Measurements from ENCODE around the gene RSPH3.

The RSPH3 gene

DNA sequence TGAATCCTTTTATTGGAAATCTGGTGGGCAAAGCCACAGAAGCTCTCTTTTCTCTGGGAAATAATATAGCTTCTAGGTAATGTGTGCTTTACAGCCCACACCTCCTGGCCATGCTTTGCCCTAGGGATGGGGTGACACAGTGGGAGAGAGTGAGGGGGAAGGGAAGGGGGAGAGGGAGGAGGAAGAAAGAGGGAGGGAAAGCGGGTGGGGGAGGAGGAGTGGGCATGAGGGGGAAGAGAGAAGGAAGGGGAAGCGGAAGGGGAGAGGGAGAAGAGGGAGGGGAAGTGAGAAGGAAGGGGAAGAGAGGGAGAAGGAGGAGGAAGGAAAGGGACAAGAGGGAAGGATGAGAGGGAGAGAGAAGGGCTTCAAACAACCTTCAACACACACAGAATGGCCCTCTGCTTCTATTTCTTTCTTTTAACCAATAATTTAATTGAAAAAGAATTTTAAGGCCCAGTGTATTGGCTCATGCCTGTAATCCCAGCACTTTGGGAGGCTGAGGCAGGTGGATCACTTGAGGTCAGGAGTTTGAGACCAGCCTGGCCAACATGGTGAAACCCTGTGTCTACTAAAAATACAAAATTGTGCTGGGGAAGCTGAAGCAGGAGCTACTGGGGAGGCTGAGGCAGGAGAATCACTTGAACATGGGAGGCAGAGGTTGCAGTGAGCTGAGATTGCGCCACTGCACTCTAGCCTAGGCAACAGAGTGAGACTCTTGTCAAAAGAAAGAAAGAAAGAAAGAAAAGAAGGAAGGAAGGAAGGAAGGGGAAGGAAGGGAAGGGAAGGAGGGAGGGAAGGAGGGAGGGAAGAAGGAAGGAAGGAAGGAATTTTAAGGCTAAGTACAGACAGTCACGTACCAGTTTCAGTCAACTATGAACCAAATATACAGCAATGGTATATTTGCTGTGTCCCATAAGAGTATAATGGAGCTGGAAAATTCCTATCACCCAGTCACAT, 75.2 kb downstream of the RSPH3 start:
- DNase-seq = no peak

DNA sequence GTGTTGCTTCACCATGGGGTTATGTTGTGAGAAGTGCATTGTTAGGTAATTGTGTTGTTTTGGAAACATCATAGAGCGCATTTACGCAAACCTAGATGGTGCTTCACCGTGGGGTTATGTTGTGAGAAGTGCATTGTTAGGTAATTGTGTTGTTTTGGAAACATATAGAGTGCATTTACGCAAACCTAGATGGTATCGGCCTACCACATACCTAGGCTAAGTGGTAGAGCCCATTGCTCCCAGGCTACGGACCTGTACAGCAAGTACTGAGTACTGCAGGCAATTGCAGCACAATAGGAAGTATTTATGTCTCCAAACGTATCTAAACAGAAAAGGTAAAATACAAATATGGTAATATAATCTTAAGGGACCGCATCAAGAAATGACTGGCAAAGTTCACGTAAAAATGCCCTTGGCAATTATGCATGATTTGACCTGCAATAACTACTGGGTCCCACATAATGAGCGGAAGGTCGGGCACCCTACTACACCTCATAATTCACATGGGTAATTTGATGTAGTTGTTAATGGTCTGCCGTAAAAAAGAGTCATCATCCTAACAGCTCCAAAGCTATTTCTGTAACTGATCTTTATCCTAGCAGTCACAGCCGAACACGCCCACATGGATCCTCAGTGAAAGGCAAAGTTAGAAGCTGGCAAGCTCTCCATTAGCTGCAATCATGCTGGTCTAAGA, 76.0 kb downstream of the RSPH3 start:
- no peak for DNase-seq
